NCI-H1417 treated with DMSO at 0.1 percent for 48 hours (cell line): Measurements from ENCODE around the gene KRTAP10-8.
"Not testable (repeated sequence)": the region's sequence is repeated elsewhere in the genome, so short reads cannot be mapped to it uniquely, and the experiment has no call there.

ENCODE experiments used
- DNase-seq: peaks from one replicate; lab custom pipeline; 2025; lab: John Stamatoyannopoulos, UW

The KRTAP10-8 gene, protein sequence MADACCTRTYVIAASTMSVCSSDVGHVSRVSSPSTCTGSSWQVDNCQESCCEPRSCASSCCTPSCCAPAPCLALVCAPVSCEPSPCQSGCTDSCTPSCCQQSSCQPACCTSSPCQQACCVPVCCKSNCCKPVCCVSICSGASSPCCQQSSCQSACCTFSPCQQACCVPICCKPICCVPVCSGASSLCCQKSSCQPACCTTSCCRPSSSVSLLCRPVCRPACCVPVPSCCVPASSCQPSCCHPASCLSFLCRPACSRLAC

DNA sequence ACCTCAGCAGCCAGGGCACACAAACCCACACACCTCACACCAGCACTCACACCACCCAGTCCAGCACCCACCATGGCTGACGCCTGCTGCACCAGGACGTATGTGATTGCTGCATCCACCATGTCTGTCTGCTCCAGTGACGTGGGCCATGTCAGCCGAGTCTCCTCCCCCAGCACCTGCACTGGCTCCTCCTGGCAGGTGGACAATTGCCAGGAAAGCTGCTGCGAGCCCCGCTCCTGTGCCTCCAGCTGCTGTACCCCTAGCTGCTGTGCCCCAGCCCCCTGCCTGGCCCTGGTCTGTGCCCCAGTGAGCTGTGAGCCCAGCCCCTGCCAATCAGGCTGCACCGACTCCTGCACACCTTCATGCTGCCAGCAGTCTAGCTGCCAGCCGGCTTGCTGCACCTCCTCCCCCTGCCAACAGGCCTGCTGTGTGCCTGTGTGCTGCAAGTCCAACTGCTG is at the start of gene KRTAP10-8:
Gene KRTAP10-8, plus strand, starts transcription at position 51 of the 458 bp plus-strand sequence. Its CDS starts 22 bp downstream, at position 73.
- DNase-seq, result no peak

DNA sequence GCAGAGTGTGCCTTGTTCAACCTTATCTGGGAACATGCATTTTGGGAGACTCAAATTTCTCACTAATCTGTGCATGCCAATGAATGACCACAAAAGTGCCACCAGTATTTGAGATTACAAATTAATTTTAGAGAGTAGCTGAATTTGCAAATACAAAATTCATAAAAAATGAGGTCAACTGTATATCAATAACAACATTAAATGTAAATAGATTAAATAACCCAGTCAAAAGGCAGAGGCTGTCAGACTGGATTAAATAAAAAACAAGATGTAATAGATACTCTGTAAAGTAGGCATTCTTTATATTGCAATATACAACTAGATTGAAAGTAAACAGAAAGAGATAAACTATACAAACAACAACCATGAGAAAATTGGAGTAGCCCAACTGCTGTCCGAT is 47.8 kb upstream of the KRTAP10-8 start:
- DNase-seq, result no peak

DNA sequence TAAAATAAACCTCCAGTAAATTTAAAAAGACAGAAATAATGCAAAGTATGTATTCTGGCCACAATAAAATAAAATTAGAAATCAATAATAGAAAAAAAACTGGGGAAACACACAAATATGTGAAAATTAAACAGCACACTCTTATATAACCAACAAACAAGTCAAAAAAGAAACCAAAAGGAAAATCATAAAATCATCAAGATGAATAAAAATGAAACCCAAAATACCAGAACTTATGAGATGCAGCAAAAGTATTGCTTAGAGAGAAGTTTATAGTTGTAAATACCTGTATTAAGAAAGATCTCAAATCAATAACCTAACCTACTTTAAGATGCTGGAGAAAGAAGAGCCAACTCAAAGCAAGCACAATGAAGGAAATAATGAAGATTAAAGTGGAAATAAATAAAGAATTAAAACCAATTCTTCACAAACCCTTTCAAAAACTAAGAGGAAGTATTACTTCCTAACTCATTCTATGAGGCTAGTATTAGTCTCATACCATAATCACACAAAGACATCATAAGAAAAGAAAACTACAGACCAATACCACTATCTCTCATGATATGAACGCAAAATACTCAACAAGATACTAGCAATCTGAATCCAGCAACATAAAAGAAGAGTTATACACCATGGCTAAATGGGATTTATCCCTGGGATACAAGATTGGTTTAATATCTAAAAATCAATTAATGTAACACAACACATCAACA is 46.8 kb upstream of the KRTAP10-8 start:
- no peak for DNase-seq

DNA sequence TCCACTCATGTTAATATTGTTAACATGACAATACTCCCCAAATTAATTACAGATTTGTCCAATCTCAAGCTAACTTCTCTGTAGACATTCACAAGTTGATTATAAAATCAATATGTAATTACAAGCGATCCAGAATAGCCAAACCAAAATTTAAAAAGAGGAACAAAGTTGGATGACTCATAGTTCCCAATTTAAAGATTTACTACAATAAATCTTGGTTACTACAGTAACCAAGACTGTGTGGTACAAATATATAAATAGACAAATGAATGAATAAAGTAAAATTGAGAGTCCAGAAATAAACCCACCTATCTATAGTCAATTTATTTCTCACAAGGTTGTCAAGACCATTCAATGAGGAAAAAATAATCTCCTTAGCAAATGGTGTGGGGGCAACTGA is 45.5 kb upstream of the KRTAP10-8 start:
- no peak for DNase-seq

DNA sequence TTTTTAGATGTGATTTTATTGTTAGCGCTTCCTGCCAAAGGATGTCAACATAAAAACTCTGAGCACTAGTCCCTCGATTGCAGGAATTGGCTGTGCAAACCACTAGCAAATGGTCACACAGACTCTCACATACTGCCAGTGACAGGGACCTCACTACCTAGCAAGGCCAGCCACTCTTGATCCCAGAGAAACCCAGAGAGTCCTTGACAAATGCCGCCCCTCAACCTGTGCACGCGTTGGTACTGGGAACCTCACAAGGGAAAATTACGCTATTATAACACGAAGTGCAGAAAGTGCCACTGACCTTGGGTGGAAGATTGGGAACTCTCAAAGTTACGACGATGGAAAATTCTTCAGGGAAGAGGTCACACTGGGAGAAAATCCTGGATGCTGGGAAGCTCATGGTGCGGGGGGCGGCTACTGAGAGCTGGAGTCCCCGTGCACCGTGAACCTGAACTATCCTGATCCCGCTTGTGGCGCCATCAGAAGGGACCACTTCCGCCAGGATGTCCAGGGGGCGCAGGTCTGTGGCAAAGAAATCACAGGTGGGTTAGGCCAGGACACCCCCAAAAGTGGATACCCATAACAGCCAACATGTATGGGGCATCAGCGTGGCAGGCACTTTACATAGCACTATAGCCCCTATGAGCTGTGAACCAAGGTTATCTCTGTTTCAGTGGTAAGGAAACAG is 44.3 kb upstream of the KRTAP10-8 start:
- DNase-seq, result no peak

DNA sequence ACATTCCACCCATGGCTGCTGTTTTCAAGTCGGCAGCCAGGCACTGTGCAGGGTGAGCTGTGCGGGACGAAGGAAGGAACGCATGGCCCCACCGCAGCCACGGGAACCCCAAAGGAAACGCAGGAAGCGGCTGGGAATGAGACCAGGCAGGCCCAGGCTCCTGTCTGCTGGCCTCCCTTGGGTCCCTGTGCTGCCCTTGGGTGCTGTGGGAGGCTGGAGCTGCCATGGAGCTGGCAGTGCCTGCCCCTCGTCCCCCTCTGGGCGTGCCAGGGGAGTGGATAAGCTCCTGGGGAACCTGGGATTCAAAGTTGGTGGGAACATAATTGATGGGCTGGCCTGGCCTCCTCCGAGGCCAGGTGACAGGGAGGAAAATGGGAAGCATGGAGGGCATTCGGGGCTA is 43.6 kb upstream of the KRTAP10-8 start:
- no peak for DNase-seq

DNA sequence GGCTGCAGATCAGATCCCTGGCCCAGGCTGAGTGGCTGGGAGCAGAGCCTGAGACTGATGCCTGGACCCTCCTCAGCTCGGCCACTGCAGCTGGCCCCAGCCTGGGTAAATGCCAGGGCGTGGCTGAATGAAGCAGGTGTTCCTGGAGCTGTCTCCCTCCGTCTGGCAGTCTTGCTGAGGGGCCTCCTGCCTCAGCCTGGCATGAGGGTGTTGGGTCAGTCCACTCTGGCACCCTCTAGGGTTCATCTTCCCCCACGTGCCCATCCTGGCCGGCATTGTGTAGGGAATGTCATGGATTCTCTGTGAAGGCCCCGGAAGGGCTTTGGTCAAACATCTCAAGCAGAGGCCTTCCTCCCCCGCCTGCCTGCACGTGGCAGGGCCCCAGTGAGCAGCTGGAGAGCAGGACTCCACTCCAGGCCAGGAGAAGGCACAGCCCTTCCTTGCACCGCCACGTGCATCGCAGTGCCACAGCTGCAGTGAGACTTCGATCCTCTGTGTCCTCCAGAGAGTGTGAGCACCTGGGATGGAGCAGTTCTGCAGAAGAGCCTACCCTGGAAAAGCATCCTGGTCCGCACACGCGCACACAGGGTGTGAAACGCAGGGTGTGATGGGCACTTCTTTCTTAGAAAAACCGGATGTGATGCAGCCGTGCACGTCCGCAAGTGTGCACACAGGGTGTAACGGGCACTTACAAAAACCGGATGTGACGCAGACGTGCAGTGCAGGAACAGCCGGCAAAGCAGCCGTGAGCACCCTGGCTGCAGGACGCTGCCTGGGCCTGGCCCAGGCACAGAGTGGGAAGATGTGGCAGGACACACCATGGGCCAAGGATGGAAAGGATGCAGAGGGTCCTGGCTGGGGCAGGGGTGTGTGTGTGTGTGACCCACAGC is 43.0 kb upstream of the KRTAP10-8 start:
- no peak for DNase-seq

DNA sequence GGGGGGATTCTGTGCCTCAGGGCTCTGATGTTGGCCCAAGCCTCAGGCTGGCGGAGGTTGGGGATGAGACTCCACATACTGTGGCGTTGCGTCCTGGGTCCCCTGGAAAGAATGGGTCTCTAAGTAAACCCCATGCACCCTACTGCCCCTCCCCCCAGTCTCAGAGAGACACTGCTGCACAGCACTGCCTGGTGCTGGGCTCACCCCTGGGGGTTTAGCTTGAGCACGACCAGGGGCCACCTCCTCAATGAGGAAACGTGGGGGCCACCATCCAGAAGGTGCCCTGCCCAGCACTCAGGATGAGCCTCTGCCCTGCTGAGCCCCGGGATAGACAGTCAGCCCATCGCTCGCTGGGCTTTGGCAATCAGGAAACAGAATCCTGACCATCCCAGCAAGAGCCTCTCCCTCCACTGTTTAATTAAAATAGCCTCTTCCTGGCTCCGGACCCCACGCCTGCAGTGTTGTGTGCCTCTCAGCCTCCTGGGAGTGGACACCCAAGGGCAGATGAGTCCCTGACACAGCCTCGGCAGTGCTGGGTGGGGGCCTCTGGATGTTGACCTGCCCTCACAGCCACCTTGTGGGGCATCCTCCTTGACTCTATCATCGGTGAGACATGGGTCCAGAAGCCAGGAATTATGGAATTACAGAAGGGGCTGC is 41.9 kb upstream of the KRTAP10-8 start:
- DNase-seq, result no peak

DNA sequence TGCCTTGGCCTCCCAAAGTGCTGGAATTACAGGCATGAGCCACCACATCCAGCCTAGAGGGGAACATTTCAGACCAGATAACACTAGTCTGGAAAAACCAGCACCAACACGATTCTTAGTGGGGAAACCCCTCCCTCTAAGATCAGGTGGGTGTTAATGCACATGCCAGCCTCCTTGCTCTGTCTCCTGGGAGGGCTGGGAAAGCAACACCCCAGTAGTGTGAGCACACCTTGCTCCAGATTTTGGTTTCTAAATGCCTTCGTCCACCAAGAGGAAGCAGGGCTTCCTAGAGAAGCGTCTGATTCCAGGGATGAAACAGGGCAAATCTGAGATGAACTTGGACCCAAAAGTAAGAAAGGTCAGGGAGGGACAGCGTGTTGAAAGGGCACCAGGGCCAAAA is 40.6 kb upstream of the KRTAP10-8 start:
- DNase-seq, result no peak

DNA sequence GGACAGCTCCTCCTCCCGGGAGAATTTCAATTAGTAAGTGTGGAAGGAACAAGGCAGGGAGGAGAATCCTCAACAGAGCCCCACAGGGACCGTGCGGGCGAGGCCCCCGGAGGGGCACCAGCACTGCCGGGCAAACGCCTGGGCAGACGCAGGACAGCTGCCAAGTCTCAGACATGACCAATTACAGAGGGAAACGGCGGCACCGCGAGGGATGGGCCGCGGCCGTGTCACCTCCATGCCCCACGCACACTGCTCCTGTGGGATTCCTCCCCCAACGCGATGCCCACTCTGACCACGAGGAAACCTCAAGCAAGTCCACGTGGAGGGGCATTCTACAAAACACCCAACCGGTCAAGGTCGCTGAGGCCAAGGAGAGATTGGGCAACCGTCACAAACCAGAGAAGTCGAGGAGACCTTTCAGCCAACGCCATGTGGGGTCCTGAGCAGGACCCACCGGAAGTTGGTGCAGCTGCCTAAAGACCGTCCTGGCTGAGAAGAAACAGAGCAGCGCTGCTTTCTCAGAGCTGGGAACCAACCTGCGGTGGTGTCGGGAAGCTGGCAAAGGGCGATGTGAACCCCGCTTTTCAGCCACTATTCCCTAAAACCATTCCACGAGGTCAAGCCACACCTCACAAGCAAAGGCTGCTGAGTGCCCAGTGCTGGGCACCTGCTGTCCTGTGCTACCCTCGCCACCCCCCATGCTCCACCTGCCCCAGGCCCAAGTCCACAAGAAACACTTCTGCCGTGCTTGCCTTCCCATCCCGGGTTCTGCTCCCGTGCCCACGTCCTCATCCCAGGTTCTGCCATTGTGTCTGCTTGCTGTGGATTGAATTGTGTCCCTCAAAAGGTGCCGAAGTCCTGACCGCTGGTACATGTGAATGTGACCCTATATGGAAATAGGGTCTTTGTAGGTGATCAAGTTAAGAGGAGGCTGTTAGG is 39.8 kb upstream of the KRTAP10-8 start:
- DNase-seq, result no peak

DNA sequence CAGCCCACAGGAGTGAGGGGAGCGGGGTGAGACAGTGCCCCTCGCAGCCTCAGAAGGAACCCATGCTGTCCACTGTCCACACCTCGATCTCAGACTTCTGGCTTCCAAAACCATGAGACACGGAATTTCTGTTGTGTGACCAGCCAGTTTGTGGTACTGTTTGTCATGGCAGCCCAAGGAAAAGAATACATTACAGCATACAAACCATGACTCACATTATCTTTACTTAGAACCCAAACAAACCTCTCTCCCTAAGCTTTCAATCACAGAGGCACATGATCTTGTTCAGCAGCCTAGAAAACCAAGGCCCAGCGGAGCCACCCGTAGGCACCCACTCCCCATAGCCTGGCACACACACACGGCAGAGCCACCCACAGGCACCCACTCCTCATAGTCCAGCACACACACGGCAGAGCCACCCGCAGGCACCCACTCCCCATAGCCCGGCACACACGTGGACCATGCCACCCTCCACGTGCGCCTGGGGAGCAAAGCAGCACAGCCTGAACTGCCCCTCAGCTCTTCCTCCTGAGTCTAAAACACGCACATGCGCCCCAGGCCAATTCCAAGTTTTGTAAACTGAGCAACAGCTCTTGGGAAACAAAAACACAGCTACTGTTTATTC is 38.8 kb upstream of the KRTAP10-8 start:
- DNase-seq, result no peak

DNA sequence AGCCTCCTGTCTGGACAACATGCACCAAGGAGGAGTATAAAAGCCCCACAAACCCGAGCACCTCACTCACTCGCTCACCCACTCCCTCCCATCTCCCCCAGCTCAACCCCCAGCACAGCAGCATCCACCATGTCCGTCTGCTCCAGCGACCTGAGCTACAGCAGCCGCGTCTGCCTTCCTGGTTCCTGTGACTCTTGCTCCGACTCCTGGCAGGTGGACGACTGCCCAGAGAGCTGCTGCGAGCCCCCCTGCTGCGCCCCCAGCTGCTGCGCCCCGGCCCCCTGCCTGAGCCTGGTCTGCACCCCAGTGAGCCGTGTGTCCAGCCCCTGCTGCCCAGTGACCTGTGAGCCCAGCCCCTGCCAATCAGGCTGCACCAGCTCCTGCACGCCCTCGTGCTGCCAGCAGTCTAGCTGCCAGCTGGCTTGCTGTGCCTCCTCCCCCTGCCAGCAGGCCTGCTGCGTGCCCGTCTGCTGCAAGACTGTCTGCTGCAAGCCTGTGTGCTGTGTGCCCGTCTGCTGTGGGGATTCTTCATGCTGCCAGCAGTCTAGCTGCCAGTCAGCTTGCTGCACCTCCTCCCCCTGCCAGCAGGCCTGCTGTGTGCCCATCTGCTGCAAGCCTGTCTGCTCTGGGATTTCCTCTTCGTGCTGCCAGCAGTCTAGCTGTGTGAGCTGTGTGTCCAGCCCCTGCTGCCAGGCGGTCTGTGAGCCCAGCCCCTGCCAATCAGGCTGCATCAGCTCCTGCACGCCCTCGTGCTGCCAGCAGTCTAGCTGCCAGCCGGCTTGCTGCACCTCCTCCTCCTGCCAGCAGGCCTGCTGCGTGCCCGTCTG is 38.0 kb upstream of the KRTAP10-8 start, which contains the start of gene KRTAP10-4:
Gene KRTAP10-4, plus strand, starts transcription at position 100 of the 827 bp plus-strand sequence. Its CDS starts 30 bp downstream, at position 130.
- not testable (repeated sequence) for DNase-seq

DNA sequence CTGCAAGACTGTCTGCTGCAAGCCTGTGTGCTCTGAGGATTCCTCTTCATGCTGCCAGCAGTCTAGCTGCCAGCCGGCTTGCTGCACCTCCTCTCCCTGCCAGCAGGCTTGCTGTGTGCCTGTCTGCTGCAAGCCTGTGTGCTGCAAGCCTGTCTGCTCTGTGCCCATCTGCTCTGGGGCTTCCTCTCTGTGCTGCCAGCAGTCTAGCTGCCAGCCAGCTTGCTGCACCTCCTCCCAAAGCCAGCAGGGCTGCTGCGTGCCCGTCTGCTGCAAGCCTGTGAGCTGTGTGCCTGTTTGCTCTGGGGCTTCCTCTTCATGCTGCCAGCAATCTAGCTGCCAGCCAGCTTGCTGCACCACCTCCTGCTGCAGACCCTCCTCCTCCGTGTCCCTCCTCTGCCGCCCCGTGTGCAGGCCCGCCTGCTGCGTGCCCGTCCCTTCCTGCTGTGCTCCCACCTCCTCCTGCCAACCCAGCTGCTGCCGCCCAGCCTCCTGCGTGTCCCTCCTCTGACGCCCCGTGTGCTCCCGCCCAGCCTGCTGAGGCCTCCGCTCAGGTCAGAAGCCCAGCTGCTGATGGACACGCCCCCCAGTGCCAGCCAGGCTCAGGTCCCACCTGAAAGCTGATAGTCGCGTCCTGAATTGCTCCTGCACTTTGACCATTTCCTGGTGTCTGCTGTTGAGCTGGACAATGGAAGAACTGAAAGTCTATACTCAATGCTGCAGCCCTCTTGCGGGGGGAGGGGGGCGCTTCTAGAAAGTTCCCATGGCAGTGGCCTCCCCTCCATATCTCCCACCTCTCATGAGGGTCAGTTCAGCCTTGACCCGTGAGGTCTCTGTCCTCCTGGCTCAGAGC is 37.2 kb upstream of the KRTAP10-8 start:
- no peak for DNase-seq

DNA sequence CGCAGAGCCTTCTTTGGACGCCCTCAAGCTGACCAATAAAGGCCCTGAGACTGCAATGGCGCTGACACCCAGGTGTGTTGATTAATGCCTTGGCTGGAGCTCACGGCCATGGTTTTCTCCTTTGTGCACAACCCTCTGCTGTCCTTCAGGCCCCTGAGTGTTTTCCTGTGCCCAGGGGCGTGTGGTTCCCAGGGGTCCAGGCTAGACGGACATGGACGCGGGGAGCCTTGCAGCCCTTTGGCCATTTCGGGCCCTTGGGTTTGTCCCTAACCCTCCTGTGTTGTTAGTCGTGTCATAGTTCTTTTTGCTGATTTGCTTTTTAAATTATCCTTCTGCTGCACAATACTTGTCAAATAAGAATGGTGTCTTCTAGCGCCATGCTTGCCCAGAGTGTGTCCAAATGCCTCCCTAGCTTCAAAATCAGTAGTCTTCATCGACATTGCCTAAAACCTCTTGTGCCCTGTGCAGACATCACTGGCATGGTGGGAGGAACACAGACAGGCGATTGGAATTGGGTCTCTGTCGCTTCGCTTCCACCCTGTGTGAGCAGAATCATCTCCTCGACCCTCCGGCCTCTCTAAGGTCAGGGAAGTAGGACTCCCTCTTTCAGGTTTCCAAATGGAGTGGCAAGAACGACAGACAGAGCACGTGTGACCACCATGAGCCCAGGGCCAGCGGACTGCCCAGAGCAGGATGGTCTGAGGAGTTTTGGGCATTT is 36.4 kb upstream of the KRTAP10-8 start:
- no peak for DNase-seq

DNA sequence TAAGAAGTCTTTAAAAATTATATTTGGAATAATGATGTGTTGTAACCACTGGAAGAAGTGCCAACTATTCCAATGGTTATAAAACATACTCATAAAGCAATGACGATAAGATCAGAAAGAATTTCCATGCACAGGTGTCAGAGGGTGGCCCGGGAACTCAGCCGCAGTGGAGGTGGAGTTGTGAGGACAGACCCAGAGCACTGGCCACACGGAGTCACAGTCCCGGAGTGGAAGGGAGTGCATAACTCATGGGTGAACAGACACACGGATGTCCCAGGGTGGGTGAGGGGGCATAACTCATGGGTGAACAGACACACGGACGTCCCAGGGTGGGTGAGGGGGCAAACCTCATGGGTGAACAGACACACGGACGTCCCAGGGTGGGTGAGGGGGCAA is 35.9 kb upstream of the KRTAP10-8 start:
- DNase-seq, result no peak

DNA sequence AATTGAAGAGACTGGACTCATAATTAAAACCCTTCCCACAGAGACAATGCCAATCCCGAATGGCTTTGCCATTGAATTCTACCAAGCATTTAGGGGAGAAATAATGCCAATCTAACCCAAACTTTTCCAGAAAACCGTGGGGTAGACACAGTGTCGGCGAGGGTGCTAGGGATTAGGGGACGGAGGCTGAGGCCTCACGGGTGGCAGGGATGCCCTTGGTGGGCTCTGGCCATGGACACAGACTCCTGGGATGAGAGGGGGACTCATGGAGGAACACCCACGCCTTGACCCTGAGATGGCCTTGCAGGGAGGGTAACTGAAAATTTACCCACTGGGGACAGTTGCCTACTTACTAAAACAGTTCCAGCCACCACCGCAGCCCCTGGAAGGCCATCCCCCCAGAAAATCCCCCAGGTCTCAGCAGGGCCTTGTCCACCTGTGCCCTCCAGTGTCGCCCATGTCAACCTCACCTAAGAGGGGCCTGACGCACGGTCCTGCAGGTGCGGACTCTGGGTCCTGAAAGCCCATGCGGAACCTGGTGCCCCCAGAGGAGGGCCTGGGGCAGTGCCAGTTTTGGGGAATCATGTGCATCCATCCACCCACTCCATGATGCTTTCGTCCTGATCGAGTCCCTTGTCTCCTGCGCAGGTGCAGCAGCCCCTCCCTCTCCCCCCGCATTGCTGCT is 33.4 kb upstream of the KRTAP10-8 start:
- DNase-seq, result no peak
